ENCODE data around the gene EVI5.

DNA sequence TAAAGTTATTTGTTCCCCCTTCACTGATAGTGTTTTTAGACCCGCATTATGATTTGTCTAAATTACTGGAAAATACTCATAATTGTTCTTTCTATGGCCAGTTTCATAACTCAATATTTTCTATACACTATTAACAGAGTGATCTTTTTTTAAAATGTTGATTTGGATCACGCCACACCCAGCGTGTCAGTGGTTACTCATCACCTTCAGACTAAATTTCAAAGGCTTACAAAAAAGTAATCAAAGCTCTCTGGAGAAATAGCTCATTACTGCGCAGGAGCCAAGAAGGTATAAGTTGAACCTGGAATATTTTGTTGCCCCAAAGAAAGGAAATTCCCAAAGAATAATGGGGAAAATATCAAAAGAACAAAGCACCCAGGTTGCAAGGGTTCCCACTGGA is 104.9 kb downstream of the EVI5 start:
- TF ChIP-seq, protein P1, sequence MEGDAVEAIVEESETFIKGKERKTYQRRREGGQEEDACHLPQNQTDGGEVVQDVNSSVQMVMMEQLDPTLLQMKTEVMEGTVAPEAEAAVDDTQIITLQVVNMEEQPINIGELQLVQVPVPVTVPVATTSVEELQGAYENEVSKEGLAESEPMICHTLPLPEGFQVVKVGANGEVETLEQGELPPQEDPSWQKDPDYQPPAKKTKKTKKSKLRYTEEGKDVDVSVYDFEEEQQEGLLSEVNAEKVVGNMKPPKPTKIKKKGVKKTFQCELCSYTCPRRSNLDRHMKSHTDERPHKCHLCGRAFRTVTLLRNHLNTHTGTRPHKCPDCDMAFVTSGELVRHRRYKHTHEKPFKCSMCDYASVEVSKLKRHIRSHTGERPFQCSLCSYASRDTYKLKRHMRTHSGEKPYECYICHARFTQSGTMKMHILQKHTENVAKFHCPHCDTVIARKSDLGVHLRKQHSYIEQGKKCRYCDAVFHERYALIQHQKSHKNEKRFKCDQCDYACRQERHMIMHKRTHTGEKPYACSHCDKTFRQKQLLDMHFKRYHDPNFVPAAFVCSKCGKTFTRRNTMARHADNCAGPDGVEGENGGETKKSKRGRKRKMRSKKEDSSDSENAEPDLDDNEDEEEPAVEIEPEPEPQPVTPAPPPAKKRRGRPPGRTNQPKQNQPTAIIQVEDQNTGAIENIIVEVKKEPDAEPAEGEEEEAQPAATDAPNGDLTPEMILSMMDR (IDR thresholded peaks at IDR 0.05; ENCODE audit: low read depth, low read length) = no peak
- TF ChIP-seq EZH2phosphoT487 (IDR thresholded peaks at IDR 0.05; ENCODE audit: low read depth) = no peak

Measured in OCI-LY3 (cell line).